NCI-H446 treated with DMSO at 0.1 percent for 48 hours (cell line): ENCODE data around the gene RELL1.

Source experiments
- DNase-seq: peaks from one replicate; lab custom pipeline; 2025; lab: John Stamatoyannopoulos, UW

The RELL1 gene

DNA sequence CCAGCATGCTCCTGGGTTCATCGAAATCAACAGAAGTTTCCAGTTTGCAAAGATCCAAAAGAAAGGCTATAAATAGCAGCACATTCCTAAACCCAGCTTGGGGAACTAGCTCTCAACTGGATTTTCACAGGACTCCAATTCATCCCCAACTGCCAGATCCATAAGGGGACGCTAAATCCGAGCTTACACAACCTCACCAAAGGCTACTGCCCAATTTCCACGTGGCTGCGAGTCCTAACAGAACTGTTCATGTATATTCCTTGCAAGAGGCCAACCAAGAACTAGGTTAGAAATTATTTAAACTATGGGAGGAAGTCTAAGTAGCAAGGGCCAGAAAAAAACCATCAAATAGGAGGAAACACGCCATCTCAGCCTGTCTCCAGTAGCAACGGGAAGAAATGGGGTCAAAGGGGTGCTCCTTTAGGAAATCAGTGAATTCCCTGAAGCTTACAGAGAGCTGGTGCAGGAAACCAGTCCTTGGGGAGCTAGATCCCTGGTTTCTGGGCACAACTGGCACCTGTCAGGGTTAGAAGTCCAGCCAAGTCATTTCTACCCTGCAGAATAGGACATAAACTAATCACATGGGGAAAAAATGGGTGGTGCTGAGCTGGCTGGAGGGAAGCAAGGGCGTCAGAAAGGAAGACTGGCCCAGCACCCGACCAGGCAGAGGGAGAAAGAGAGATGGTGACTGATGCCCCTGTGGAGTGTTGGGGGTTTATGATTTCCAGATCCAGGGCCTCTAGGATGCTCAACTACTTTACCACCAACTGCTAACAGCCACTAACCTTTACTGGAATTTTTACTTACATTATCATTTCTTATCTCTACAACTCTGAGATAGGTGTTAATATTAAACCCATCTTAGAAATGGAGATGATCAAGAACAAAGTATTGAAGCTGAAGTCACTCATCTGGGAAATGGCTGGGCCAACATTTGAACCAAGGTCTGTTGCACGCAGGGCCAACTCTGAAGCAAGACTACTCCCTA is 20.5 kb downstream of the RELL1 start:
- DNase-seq, result no peak

DNA sequence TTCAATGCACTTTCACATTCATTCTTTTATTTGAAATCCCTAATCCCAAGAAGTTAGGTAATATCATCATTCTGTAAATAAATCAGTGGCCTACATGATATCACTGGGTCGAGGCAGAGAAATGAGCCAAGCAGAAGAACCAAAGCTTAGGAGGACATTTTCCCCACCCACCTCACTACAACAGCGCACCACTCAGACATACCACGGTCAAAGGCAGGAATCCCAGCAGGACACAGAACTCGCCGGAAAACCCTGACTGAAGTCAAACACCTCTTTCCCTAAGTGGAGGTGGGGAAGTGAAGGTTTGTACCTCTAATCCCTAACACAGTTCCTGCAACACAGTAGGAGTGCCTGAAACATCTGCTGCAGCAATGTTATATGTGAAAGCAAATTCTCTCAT is 21.5 kb downstream of the RELL1 start:
- DNase-seq, result no peak

DNA sequence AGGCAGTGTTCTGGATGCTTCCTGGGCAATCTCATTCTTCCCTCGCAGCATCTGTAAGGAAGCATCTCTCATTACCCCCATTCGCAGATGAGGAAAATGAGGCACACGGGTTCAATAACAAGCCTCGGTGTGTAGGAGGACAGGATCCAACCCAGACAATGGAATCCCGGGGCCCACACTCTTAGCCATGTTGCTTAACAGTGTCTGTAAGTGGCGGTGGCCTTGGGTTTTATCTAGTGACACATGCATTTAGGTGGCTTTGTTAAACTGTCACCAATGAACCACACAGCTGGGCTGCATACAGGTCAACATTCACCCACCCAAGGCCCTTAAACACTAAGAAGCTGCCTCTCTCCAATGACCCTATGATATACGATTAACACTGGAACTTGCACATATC is 22.6 kb downstream of the RELL1 start:
- no peak for DNase-seq

DNA sequence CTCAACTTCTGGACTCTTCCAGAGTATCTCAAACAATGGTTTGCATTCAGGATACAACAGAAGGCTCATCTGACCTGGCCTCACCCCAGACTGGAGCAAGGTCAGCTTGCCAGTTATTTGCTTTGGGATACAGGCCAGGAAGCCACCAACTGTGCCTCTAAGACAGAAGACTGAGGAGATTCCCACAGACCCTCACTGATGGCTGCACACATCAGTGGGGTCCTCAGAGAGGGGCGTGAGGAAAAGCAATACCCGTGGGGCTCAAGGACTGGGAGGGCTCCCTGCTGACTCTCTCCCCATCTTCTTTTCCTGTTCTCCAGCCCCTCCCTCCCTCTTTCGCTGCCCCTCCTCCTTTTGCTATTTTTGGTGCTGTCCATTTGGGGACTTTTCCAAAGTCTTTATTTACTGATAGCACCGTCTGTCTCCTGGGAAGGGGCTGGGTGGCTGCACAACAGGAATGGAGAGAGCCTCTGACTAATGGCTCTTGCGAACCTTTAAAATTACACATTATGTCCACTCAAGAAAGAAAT is 23.2 kb downstream of the RELL1 start:
- peak; percentile 14 for DNase-seq

DNA sequence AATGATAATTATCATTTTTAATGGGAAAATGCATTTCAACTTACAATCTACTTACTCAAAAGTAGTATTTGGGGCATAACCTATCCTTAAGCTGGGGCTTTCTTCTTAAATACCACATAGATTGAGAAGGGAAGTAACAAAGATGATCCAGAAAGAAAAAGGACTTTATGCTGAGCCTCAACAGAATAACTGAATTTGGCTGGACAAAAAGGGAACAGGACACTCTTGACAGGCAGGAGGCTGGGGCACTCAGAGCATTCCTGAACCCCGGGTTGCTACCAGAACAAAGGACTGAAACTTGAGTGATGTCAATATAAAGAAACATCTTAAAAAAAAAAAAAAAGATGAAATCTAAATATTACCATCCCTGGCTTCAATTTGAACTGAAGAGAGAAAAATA is 23.9 kb downstream of the RELL1 start:
- no peak for DNase-seq

DNA sequence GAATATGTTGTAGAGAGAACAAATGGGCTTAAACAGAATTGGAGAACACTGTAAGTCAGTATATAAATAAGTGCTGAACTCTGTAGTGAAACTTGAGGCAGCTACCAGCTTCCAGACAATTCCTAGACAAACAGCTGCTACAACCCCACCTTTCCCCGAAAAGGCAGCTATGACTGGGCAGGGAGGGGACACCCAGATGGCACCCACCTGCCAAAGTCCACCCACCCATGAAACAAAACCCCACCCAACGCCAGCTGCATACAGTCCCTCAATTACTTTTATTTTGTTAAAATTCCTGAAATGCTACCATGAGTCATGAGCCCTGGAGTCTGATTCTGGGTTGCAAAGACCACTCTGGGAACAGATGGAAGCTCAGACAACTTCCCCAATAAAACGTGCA is 24.4 kb downstream of the RELL1 start:
- peak; percentile 54 for DNase-seq

DNA sequence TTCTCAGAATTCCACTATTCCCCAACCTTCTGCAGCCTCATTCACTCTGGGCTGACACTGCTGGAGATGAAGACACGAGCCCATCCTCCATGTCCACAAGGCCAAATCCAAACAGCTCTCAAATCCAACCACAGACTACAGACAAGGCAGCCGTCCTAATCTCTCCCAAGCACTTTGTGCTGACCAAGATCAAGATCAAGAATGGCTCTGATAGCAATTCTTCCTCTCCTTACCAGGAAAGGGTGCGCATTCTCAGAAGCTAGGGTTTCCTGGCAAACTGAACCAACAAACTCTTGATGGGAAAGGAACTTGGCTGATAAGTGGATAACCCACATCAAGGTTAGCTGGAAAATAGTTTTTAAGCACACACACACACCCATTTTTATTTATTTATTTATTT is 26.5 kb downstream of the RELL1 start:
- DNase-seq, result no peak

DNA sequence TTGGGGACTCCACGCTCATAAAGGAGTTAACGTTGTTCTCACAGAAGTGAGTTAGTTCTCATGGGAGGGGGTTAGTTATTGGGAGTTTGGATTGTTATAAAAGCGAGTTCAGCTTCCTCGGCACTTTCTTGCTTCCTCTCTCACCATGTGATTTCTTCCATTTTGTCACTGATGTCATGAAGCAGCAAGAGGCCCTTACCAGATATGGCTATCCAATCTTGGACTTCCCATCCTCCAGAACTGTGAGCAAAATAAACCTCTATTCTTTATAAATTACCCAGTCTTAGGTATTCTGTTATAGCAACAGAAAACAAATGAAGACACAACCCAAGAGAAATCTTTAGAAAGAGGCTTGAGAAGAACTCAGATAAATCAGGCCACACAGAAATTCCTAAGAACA is 29.5 kb downstream of the RELL1 start:
- no peak for DNase-seq

DNA sequence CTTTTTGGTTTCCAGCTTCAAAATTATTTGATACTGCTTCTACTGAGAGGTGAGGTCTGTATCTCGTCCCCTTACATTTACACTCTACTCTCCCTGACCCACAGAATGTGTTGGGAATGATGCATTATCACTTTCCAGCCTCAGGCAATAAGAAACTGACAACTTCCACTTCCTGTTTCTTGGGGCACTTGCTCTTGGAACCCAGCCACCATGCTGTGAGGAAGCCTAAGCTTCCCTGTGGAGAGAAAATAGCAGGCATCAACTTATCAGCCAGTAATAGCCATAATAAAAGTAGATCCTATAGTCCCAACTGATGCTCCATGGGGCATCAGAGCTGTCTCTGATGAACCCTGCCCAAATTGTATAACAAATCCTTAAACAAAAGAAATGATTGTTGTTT is 32.6 kb downstream of the RELL1 start:
- no peak for DNase-seq

DNA sequence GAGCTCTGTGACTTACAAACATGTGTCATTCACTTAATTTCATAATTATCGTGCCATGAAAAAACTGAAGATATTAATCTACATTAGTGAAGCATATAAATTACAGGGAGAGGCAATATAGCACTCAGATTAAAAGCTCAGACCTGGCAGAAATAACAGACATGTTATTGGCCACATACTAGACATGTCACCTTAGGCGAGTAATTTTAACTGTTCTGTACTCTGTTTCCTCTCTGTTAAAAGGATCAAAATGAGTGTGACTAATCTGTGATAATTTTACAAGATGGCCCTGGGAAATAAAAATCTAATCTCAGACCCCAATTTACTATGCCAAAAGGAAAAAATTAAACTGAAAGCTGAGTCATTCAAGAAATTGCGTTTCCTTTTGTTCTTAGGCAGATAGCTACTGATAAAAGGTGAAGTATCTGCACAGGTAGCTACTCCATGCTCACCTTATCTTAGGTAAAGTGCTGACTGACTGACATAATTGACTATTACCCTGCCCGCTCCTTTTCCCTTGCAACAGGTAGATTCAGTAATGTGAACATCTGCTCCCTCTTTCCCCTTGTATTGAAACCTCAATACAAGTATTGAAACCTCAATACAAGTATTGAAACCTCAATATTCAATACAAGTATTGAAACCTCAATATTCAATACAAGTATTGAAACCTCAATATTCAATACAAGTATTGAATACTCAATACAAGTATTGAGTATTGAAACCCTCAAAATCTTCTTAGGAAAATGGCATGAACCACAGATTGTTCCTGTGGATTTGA is 33.2 kb downstream of the RELL1 start:
- DNase-seq, result no peak

DNA sequence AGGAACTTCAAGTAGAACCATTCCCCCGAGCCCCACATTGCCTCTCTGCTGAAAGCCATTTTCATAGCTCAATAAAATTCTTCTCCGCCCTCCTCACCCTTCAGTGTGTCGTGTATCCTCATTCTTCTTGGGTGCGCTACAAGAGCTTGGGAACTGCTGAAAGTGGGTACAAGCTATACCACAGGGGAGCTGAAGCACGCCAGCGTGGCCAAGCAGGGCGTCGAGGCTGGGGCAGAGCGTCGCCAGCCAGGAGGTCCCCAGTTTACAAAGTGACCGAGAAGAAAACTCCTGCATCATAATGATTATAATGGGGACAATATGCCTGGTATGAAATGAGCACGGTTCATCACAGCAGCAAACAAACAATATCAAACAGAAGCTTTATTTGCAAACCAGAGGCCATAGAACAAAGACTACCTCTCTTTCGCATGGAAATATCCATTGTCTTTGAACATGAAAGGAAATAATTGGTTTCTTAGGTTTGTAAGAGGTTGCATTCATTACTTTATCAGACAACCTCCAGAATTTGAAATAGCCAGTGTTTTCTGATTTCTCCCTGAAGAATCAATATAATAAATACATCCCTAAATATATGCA is 34.3 kb downstream of the RELL1 start:
- no peak for DNase-seq

DNA sequence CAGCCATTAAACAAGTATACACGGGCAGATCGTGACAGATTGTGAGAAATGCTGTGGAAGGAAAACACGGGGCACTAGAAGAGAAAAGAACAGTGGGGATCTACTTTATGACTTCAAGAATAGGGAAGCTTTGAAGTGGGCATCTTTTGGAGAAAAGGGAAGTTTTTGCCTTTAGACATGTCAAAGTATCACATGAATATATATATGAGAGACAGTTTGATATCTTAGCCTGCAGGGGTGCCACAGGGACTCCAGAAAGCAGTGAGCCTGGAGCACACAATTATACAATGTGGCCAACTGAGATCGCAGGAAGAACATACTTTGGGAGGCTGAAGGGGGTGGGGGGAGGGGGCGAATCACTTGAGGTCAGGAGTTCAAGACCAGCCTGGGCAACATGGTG is 35.7 kb downstream of the RELL1 start:
- no peak for DNase-seq

DNA sequence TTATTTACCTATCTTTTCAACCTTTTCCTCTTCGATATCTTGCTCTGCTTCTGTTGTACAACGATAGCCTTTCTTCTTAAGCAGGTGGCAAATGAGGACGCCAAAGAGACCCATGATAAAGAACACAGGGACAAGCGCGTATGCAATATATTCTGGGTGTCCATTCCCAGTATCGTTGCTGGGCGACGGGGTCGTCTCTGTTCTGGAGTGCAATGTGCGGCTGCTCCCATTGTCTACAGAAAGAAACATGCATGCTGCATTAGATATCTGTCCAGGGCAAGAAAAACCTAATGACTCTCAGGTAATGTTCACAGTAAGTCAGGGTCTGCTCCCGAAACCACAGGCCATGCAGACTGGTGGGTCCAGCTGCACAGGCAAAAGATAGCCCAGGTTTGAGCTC is 36.9 kb downstream of the RELL1 start:
- no peak for DNase-seq

DNA sequence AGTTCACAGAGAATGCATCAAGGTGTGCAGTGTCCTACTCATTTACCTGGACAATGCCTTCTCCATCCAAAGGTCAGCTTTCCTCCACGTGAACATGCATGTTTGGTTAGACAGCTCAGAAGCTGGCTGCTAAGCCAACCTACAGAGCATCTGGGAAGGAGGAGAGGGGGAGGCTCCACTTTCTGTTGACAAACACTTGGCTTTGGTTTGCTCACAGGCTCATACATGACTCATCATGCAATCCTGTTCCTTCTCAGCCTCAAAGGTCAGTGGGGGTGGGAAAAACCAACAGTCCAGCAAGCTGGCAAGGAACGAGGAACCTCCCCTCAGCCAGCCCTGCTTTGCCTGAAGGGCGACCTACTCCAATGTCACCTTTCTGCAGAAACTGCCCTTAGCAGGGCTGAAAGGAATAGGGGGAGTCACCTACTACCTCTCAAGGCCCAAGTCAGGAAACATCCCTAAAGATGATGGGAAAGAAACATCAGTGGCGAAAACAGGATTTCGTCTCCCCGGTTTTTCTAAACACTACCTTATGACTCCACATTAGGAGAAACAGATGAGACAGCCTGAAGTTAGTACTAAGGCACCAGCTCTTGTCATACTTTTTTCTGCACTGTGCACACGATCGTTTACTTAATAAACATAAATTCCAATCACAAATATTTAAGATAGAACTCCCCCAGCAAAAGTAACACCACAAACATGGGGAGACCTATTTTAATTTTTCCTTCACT is 37.9 kb downstream of the RELL1 start:
- DNase-seq, result peak; percentile 43

DNA sequence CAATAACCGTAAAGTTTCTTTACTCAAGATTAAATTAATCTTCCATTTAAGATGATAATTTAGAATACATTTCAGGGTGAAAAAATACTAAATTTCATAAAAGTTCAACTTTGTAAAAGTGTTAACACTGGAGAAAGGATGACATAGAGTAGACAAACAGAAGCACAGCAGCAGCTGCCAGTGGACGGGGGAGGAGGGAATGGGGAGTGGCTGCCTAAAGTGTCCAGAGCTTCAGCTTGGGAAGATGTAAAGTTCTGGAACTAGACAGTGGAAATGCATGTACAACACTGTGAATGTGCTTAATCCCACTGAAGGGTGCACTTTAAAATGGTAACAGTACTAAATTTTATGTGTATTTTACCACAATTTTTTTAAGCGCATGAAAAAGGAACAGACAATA is 39.9 kb downstream of the RELL1 start:
- no peak for DNase-seq

DNA sequence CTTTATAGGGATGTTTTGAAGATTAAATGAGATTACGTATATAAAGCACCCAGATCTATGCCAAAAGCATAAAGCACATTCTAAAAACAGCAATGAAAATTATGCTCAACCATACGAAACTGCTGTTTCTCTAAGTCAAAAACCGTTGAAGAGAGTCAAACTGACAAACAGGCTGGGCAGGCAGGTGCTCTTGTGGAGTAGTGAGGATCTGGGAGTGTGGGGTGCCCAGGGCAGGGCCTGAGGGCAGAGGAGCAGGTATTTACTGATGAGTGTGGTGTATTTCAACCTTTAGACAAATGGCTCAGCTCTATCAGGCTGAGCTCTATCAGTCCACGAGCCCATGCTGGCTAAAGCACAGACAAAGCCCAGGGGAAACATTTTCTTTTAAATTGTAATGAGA is 40.4 kb downstream of the RELL1 start:
- no peak for DNase-seq

DNA sequence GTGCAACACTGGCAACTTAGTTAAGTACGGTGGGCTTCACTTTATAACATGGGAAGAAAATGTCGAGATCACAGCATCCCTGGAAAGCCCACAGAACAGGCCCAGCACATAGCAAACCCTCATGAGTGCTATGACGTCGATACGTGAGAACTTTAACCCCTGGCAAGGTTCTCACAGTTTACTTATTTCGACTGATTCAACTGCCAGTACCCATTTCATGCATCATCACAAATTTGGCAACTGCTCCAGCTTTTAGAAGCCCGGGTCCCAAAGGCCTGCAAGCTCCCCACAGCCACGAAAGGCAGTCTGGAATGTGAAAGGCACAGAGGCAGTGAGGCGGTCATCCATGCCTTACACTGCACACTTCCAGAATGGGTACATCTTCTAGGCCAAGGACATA is 41.2 kb downstream of the RELL1 start:
- peak; percentile 54 for DNase-seq

DNA sequence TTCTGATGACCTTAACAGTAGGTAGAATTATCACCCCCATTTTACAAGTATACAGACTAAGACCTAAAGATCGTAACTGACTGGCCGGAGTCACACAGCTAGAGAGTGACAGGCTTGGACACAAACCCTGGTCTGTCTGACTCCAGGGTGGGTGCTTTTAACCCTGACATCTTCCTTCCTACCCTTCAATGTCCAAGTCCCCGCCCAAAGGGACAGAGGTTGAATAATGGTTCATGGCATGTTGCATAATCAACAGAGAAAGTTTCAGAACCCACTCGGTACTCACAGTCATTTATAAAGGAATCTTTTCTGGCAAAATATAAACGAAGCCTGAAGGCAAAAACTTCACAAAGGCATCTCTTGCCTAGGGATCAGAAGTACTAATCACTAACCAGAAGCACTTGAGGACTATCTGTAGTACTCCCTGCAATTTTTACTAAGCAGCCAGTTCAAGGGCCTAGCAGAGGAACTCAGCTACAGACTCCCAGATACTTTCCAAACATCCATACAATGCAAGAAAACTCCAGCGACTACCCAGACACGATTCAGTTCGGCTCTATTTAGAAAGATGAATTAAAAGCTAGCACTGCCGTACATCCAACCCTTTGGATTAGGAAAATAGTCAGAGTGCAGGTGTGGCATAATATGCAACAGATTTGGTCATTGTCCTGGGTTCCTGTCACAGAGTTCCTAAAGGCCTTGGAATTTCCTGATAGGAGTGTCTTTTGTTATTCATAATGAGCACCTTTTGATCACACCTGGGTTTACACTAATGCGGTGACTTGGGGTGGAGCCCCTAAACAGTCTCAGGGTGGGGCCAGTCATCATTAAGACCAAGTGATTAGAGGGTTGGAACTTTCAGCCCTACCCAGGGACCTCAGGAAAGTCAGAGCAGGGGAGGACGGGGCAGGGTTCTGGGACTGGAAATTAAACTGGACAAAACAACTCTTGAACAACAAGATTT is 44.0 kb downstream of the RELL1 start:
- no peak for DNase-seq

DNA sequence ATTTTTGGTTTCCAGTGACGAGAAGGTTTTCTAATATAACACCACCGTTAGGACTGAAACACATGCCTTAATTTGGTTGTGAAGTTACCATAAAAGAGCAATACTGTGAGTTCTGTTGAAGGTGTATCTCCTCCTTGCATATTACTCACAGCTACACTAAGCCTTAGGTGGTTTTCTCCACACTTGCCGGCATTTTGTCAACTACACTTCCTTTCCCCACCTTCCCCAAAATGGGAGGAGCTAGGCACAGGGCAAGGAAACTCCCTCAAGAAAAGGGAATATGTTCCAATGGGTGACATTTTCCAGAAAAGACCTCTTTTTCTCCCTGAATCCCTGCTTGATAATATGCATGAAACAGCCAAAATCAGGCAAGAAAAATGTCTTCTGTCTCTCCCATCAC is 44.8 kb downstream of the RELL1 start:
- DNase-seq, result no peak

DNA sequence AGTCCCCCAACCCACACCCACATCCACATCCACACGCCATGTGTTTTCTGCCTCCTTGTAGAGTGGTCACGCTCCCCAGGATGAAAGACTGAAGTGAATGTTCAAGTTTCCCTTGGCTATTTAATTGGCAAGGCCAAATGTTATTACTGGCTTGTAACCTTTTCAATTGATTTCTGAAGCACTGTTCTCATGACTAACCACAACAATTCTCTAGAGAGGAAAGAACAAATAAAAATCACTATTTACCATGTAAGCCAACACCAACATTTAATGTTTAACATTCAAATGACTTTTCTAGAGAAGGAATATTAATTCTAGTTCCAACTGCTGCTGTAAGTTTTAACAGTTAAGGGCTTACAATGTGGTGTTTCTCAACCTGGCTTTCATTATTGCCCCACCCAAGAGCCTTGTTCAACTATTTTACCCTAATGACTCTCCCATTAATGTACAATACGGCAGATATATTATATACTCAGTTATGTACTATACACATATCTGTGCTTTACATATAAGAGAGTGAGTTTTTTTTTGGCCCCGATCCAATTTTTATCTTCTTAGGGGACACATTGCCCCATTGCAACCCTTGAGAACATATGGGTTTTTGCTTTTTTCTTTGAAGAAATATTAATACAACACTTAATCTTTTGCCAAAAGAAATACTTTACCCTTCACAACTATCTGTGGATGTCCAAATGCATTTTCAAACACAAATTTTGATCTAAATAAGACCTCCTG is 46.5 kb downstream of the RELL1 start:
- DNase-seq, result no peak
